Measurements from ENCODE around the gene PIKFYVE.
"Not testable (repeated sequence)": the region's sequence is repeated elsewhere in the genome, so short reads cannot be mapped to it uniquely, and the experiment has no call there.

Gene PIKFYVE

GRCh38 chr2:208255557-208256106 is 10.4 kb upstream of the PIKFYVE start:
- no peak for FAIRE-seq

- no peak for FAIRE-seq
Observed at GRCh38 chr2:208256192-208256782, 9.8 kb upstream of the PIKFYVE start.

- not testable (repeated sequence) for FAIRE-seq
Observed at GRCh38 chr2:208256849-208257813, 8.9 kb upstream of the PIKFYVE start.

- no peak for FAIRE-seq
Observed at GRCh38 chr2:208265371-208265800, 669 bp upstream of the PIKFYVE start.

- FAIRE-seq: no peak
Observed at GRCh38 chr2:208266553-208266893, 468 bp downstream of the PIKFYVE start.

GRCh38 chr2:208266936-208267335 is 881 bp downstream of the PIKFYVE start:
- no peak for FAIRE-seq

- FAIRE-seq: not testable (repeated sequence)
Observed at GRCh38 chr2:208267526-208267925, 1.5 kb downstream of the PIKFYVE start.

- no peak for FAIRE-seq
Observed at GRCh38 chr2:208268156-208268952, 2.3 kb downstream of the PIKFYVE start.

- no peak for FAIRE-seq
Observed at GRCh38 chr2:208269091-208269490, 3.0 kb downstream of the PIKFYVE start.

GRCh38 chr2:208274748-208275147 is 8.7 kb downstream of the PIKFYVE start:
- FAIRE-seq: no peak

GRCh38 chr2:208278549-208278948 is 12.5 kb downstream of the PIKFYVE start:
- FAIRE-seq: no peak

- FAIRE-seq: no peak
Observed at GRCh38 chr2:208279236-208279635, 13.2 kb downstream of the PIKFYVE start.

- FAIRE-seq: no peak
Observed at GRCh38 chr2:208280234-208280633, 14.2 kb downstream of the PIKFYVE start.

GRCh38 chr2:208280933-208281332 is 14.9 kb downstream of the PIKFYVE start:
- FAIRE-seq: no peak

GRCh38 chr2:208285853-208286252 is 19.8 kb downstream of the PIKFYVE start:
- no peak for FAIRE-seq

- no peak for FAIRE-seq
Observed at GRCh38 chr2:208294482-208295024, 28.5 kb downstream of the PIKFYVE start.

GRCh38 chr2:208295834-208296233 is 29.8 kb downstream of the PIKFYVE start:
- FAIRE-seq: no peak

GRCh38 chr2:208296610-208297009 is 30.6 kb downstream of the PIKFYVE start:
- FAIRE-seq: no peak

GRCh38 chr2:208297961-208298360 is 31.9 kb downstream of the PIKFYVE start:
- no peak for FAIRE-seq

- FAIRE-seq: no peak
Observed at GRCh38 chr2:208300847-208301618, 35.0 kb downstream of the PIKFYVE start.

- no peak for FAIRE-seq
Observed at GRCh38 chr2:208304157-208304556, 38.1 kb downstream of the PIKFYVE start.

GRCh38 chr2:208304695-208305094 is 38.6 kb downstream of the PIKFYVE start:
- FAIRE-seq: no peak

Data from colon (tissue), 2 donors.